ENCODE measurements around the gene SVEP1.

GRCh38 chr9:110452227-110452801 lies 127.2 kb downstream of the SVEP1 start:
- TF ChIP-seq CTCF (optimal IDR thresholded peaks at IDR 0.05 in 1 of 3, IDR thresholded peaks at IDR 0.05 in 1 of 3, conservative IDR thresholded peaks at IDR 0.05 in 1 of 3; ENCODE audit: extremely low read depth in 1 of 3, insufficient read depth in 2 of 3, low read length in 3 of 3) (peak in 1 of 3 experiments; percentile 23), EZH2 (IDR thresholded peaks at IDR 0.05; ENCODE audit: low read length) (no peak)

Data from keratinocyte (primary cell).